ENCODE measurements around the gene NRXN3.

DNA sequence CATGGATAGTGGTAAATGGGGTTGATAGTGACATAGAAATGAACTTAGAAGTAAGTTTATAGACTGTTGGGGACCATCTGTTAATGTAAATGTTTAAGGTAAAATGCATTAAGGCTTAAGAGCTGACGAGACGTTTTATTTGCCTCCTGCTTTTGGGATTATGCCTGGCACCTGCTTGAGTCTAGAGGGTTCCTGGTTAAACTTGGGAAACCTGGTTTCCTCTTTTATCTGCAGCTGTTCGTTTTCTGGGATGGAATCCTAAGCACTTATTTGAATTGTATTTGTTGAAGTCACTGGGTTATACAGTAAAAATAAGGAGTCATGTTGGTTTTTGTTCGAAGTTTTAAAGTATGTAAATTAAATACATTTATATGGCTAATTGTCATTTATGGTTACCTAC is 914.7 kb downstream of the NRXN3 start:
- no peak for TF ChIP-seq EZH2phosphoT487 (IDR thresholded peaks at IDR 0.05; ENCODE audit: insufficient read depth, low read depth)
- no peak for TF ChIP-seq EZH2 (IDR thresholded peaks at IDR 0.05; ENCODE audit: insufficient read depth, poor library complexity, severe bottlenecking)
